ENCODE data around the gene DYSF.

DNA sequence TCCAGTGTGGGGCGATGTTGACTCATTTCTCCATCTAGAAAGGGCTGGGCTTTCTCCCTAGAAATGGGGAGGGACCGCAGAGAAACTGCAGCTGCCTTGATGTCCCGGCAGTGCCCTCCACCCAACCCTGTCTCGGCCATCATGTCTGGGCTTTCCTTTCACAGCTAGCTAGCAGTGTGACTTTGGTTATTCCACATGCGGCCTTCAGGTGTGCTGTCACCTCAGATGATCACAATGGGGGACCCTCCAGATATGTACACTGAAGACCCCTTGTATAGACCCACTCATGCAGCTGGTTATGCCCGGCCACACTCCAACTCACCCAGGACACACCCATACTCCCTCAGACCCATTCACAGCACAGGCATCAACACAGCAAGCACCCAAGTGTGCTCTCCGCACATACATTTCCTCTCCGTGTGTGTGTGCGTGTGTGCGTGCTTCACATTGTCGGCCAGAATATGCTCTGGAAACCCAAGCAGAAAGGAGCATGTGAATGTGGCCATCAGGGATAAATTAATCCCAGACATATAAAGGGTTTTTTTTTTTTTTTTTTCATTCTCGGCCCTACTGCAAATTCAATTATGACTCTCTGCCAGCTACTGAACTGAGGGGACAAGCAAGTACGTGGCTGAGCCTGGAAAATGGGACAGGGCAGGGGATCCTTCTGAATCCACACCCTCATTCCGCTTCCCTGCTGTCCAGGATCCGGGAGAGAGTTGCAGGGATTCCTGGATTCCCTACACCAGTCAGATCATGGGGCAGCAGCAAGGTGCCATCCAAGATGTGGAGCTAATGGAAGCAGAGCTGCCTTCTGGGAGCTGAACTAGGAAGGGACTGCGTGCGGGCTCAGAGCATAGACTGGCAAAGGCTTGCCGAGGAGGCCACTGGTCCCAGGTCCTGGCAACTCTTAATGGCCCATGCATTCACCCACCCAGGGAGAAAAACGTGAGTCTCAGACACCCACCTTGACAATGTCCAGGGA, 240.2 kb downstream of the DYSF start:
- TF ChIP-seq, protein P1, sequence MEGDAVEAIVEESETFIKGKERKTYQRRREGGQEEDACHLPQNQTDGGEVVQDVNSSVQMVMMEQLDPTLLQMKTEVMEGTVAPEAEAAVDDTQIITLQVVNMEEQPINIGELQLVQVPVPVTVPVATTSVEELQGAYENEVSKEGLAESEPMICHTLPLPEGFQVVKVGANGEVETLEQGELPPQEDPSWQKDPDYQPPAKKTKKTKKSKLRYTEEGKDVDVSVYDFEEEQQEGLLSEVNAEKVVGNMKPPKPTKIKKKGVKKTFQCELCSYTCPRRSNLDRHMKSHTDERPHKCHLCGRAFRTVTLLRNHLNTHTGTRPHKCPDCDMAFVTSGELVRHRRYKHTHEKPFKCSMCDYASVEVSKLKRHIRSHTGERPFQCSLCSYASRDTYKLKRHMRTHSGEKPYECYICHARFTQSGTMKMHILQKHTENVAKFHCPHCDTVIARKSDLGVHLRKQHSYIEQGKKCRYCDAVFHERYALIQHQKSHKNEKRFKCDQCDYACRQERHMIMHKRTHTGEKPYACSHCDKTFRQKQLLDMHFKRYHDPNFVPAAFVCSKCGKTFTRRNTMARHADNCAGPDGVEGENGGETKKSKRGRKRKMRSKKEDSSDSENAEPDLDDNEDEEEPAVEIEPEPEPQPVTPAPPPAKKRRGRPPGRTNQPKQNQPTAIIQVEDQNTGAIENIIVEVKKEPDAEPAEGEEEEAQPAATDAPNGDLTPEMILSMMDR (IDR thresholded peaks at IDR 0.05; ENCODE audit: low read depth, low read length, poor library complexity, severe bottlenecking) = no peak
- TF ChIP-seq EZH2phosphoT487 (IDR thresholded peaks at IDR 0.05; ENCODE audit: borderline replicate concordance, low read length) = no peak
